GM18498 (cell line): Measurements from ENCODE around the gene VKORC1.

ENCODE experiments used
- ATAC-seq: cut with Tn5 transposase; IDR thresholded peaks from one replicate; pipeline ENCODE4 v1.9.1; 2021; ENCODE audit warnings: mild to moderate bottlenecking, moderate library complexity; ENCODE audit not compliant: unreplicated experiment

Gene VKORC1

GRCh38 chr16:31083981-31084380, 10.6 kb downstream of the VKORC1 start:
- ATAC-seq, result no peak

GRCh38 chr16:31083556-31083955, 11.0 kb downstream of the VKORC1 start:
- no peak for ATAC-seq

GRCh38 chr16:31083081-31083480, 11.5 kb downstream of the VKORC1 start:
- no peak for ATAC-seq

GRCh38 chr16:31082368-31083045, 12.1 kb downstream of the VKORC1 start:
- ATAC-seq, result no peak

- no peak for ATAC-seq
Measured at GRCh38 chr16:31081428-31082351, 12.9 kb downstream of the VKORC1 start.

GRCh38 chr16:31080756-31081419, 13.7 kb downstream of the VKORC1 start:
- ATAC-seq, result no peak

GRCh38 chr16:31080035-31080629, 14.5 kb downstream of the VKORC1 start:
- no peak for ATAC-seq

- ATAC-seq, result no peak
Measured at GRCh38 chr16:31079342-31079944, 15.2 kb downstream of the VKORC1 start.

GRCh38 chr16:31078597-31079341, 15.8 kb downstream of the VKORC1 start:
- ATAC-seq, result no peak

- no peak for ATAC-seq
Measured at GRCh38 chr16:31077592-31078396, 16.8 kb downstream of the VKORC1 start.

GRCh38 chr16:31077024-31077423, 17.6 kb downstream of the VKORC1 start:
- ATAC-seq, result no peak

- ATAC-seq, result no peak
Measured at GRCh38 chr16:31076319-31076718, 18.3 kb downstream of the VKORC1 start.

- ATAC-seq, result no peak
Measured at GRCh38 chr16:31074814-31075183, 19.8 kb downstream of the VKORC1 start.

GRCh38 chr16:31073970-31074813, 20.4 kb downstream of the VKORC1 start, which contains the start of the genes ZNF646 and ZNF668:
TSS of gene ZNF646 (plus strand) at chr16:31074422. CDS start at chr16:31076325, 1,903 bp downstream.
TSS of gene ZNF668 (minus strand) at chr16:31074240. CDS start at chr16:31064459, 9,781 bp downstream.
- peak; percentile 68 for ATAC-seq

- ATAC-seq, result peak; percentile 55
Measured at GRCh38 chr16:31073142-31073969, 21.2 kb downstream of the VKORC1 start.

GRCh38 chr16:31072540-31073141, 22.0 kb downstream of the VKORC1 start:
- peak; percentile 4 for ATAC-seq

GRCh38 chr16:31071861-31072260, 22.7 kb downstream of the VKORC1 start:
- no peak for ATAC-seq
